CD4-positive, alpha-beta T cell (primary cell): ENCODE results near the gene ARL8A. TPM values are rescaled to one million over a fixed set of nuclear protein-coding genes. Genes with fewer than 3 reads are reported as not detected.

Source experiments
- ATAC-seq: fragments of 200-7000 bp; cut with Tn5 transposase; one replicate; pipeline ENCODE4 v1.10.0; 2022; ENCODE audit warnings: mild to moderate bottlenecking; ENCODE audit not compliant: poor library complexity
- CTCF ChIA-PET: fragments of 350-600 bp; sonication (Branson Sonifier 250); formaldehyde crosslinking; loops from one replicate; lab custom pipeline; 2021; ENCODE audit warnings: antibody characterized with exemption, inconsistent platforms; lab: Charles Lee
- POLR2A ChIA-PET: fragments of 350-600 bp; sonication (Branson Sonifier 250); formaldehyde crosslinking; loops from one replicate; lab custom pipeline; 2021; ENCODE audit warnings: antibody characterized with exemption, inconsistent platforms; lab: Charles Lee
- DNase-seq, 14 experiments: peaks; one replicate each; pipeline ENCODE4 v3.0.0-alpha.2; 2013 to 2020; ENCODE audit warnings: mixed read lengths in 2 of 14
- H3K27ac ChIP-seq, 2 donors: one replicate each; pipeline versions ENCODE4 v1.5.1 to v1.7.0; 2013; ENCODE audit warnings: low read length in 2 of 2, low read depth in 1 of 2, mild to moderate bottlenecking in 1 of 2
- H3K27me3 ChIP-seq, 2 experiments: 1 replicate in 1 of 2; 2 replicates in 1 of 2; pipeline versions ENCODE4 v1.6.1 to v1.7.0; 2013; ENCODE audit warnings: low read length in 2 of 2, control low read depth in 1 of 2, mild to moderate bottlenecking in 1 of 2, moderate library complexity in 1 of 2; ENCODE audit not compliant: insufficient read depth in 2 of 2, control insufficient read depth in 1 of 2
- H3K36me3 ChIP-seq: one replicate; pipeline ENCODE4 v1.6.1; 2013; ENCODE audit warnings: low read length, control low read depth; ENCODE audit not compliant: insufficient read depth
- H3K4me1 ChIP-seq: one replicate; pipeline ENCODE4 v1.6.1; 2013; ENCODE audit warnings: low read length, control low read depth; ENCODE audit not compliant: insufficient read depth
- H3K4me3 ChIP-seq: one replicate; pipeline ENCODE4 v1.5.1; 2013; ENCODE audit warnings: mild to moderate bottlenecking, low read length, moderate library complexity
- H3K9me3 ChIP-seq, 2 experiments: 1 replicate in 1 of 2; 2 replicates in 1 of 2; pipeline versions ENCODE4 v1.6.1 to v1.7.0; 2013; ENCODE audit warnings: low read length in 2 of 2, mild to moderate bottlenecking in 2 of 2, control low read depth in 1 of 2, moderate library complexity in 1 of 2; ENCODE audit not compliant: control insufficient read depth in 1 of 2, insufficient read depth in 1 of 2
- H3K27ac Mint-ChIP-seq: one replicate; pipeline ENCODE4 v1.8.0; 2020; ENCODE audit warnings: mixed read lengths
- H3K27me3 Mint-ChIP-seq: one replicate; pipeline ENCODE4 v1.8.0; 2021; ENCODE audit warnings: mixed read lengths
- H3K36me3 Mint-ChIP-seq: one replicate; pipeline ENCODE4 v1.8.0; 2021; ENCODE audit warnings: low read depth, mixed read lengths
- H3K4me1 Mint-ChIP-seq: one replicate; pipeline ENCODE4 v1.8.0; 2021; ENCODE audit warnings: low read depth, mixed read lengths
- H3K4me3 Mint-ChIP-seq: one replicate; pipeline ENCODE4 v1.8.0; 2020; ENCODE audit warnings: mild to moderate bottlenecking, mixed read lengths
- H3K9me3 Mint-ChIP-seq: one replicate; pipeline ENCODE4 v1.8.0; 2020; ENCODE audit warnings: mixed read lengths
- intact Hi-C, 2 experiments: fragments of 100-400 bp; cut with DNase I in 1 of 2; cut with micrococcal nuclease in 1 of 2; formaldehyde crosslinking; loops; one replicate each; pipeline versions ENCODE4 v1.15.1 to v1.9.0; 2023 to 2025; cut with DNase I, micrococcal nuclease
- total RNA-seq, 174 experiments: library from RNA in 2 of 174; stranded (reverse) in 2 of 174; gene quantifications; one replicate each; pipeline ENCODE4 v1.2.3 and lab custom pipeline; 2021 to 2026
- TF ChIP-seq, protein P1 (sequence below): fragments of 200-600 bp; IDR thresholded peaks from one replicate; pipeline ENCODE4 v1.8.0; 2022; ENCODE audit warnings: antibody characterized with exemption, mild to moderate bottlenecking

Gene ARL8A
- total RNA-seq, 2 experiments from 2014 or later = 73.5 to 73.8 TPM

DNA sequence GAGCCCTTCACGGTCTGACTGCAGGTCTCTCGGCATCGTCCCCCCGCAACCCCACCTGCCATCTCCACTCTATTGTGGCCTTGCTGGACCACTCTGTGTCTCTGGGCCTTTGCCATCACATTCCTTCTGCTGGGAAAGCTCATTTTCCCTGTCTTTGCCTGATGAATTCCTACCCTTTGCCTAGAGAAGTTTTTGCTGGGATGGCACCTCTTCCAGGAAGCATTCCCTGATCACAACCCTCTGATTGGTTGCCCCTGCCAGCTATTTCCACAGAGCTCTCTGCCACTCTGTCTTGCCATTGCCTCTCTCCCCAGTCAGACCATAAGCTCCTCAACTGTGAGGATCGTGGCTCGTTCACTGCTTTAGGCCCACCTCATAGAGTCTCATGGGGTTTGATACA lies 50.7 kb downstream of the ARL8A start:
- CTCF ChIA-PET = no interaction called here
- peaks cover 0 to 3% of the 10 kb centered on the region in 2 experiments for H3K27me3 ChIP-seq
- no peak overlapping the region for H3K4me3 Mint-ChIP-seq
- no peaks in the 10 kb centered on the region for H3K4me1 ChIP-seq
- H3K27me3 Mint-ChIP-seq = peaks cover 14% of the 10 kb centered on the region
- H3K9me3 Mint-ChIP-seq = no peaks in the 10 kb centered on the region
- no peak overlapping the region for H3K27ac Mint-ChIP-seq
- no peak for ATAC-seq
- POLR2A ChIA-PET = no interaction called here
- H3K36me3 Mint-ChIP-seq = no peaks in the 10 kb centered on the region
- H3K9me3 ChIP-seq = no peaks in the 10 kb centered on the region
- H3K4me3 ChIP-seq = no peak overlapping the region
- H3K27ac ChIP-seq = no peak overlapping the region
- no peak for DNase-seq
- intact Hi-C loops = no loop called here
- H3K4me1 Mint-ChIP-seq = no peaks in the 10 kb centered on the region
- H3K36me3 ChIP-seq = no peaks in the 10 kb centered on the region
- TF ChIP-seq, protein P1, sequence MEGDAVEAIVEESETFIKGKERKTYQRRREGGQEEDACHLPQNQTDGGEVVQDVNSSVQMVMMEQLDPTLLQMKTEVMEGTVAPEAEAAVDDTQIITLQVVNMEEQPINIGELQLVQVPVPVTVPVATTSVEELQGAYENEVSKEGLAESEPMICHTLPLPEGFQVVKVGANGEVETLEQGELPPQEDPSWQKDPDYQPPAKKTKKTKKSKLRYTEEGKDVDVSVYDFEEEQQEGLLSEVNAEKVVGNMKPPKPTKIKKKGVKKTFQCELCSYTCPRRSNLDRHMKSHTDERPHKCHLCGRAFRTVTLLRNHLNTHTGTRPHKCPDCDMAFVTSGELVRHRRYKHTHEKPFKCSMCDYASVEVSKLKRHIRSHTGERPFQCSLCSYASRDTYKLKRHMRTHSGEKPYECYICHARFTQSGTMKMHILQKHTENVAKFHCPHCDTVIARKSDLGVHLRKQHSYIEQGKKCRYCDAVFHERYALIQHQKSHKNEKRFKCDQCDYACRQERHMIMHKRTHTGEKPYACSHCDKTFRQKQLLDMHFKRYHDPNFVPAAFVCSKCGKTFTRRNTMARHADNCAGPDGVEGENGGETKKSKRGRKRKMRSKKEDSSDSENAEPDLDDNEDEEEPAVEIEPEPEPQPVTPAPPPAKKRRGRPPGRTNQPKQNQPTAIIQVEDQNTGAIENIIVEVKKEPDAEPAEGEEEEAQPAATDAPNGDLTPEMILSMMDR = no peak

DNA sequence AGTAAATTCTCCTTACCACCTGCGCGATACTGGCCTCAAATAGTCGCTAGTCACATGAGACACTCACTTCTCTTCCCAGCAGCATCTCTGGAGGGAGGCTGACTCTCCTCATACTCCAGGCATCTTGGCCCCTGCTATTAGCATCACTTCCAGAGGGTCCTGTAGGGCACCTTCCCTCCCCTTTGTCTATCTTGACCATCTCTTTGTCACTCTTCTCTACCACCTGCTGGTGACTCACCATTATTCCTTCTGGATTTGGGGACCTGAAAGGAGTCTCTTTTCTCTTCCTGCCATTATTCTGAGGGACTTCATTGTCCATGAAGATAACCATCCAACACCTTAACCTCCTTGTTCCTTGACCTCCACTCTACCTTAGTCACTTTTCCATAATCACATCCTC lies 53.5 kb downstream of the ARL8A start:
- POLR2A ChIA-PET = no interaction called here

DNA sequence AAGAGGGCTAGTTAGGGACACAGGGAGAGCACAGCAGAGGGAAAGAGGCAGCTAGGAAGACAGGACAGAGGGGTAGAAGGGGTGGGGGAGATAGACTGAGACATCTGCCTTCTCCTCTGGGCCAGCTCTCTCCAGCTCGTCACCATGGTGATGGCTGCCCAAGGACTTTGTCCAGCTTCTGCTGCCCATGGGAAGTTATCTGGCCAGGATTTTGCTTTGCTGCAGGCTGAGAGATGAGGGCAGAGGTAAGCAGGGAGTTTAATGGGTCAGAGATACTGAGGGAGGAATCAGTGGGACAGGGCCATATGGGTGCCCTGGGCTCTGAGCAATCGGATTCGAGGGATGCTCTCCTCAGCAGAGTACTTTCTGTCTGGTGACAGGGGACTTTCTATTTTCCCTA lies 56.3 kb downstream of the ARL8A start:
- Histone ChIP-seq H3K9me3 (no peaks in the 10 kb centered on the region), H3K36me3 (no peaks in the 10 kb centered on the region), H3K4me1 (no peaks in the 10 kb centered on the region), H3K27me3 (peaks cover 0 to 2% of the 10 kb centered on the region in 2 experiments), H3K4me3 (no peak overlapping the region), H3K27ac (no peak overlapping the region)
- Mint-ChIP-seq H3K4me3 (no peak overlapping the region), H3K36me3 (no peaks in the 10 kb centered on the region), H3K27ac (no peak overlapping the region), H3K9me3 (no peaks in the 10 kb centered on the region), H3K4me1 (no peaks in the 10 kb centered on the region), H3K27me3 (peaks cover 8% of the 10 kb centered on the region)
- CTCF ChIA-PET = no interaction called here
- intact Hi-C loops = no loop called here
- ATAC-seq (no peak), DNase-seq (no peak)
- POLR2A ChIA-PET = no interaction called here
- TF ChIP-seq, protein P1 = no peak

More for the DNA sequence above, 53.5 kb downstream of the ARL8A start:
- H3K27me3 ChIP-seq = peaks cover 0 to 5% of the 10 kb centered on the region in 2 experiments
- Mint-ChIP-seq H3K27ac (no peak overlapping the region), H3K36me3 (no peaks in the 10 kb centered on the region), H3K27me3 (peaks cover 18% of the 10 kb centered on the region), H3K4me1 (no peaks in the 10 kb centered on the region), H3K4me3 (no peak overlapping the region), H3K9me3 (no peaks in the 10 kb centered on the region)
- intact Hi-C loops = no loop called here
- DNase-seq = no peak
- CTCF ChIA-PET = no interaction called here
- no peak overlapping the region for H3K4me3 ChIP-seq
- H3K4me1 ChIP-seq = no peaks in the 10 kb centered on the region
- no peaks in the 10 kb centered on the region for H3K36me3 ChIP-seq
- ATAC-seq = no peak
- TF ChIP-seq, protein P1 = no peak
- H3K27ac ChIP-seq = no peak overlapping the region
- H3K9me3 ChIP-seq = no peaks in the 10 kb centered on the region
